Activated naive CD4-positive, alpha-beta T cell treated with anti-CD3 and anti-CD28 coated beads, Interleukin-2, amount 50 U/mL, for 72 hours (primary cell): Measurements from ENCODE around the gene PITX3. TPM values are rescaled to one million over a fixed set of nuclear protein-coding genes. Genes with fewer than 3 reads are reported as not detected.

Source experiments
- ATAC-seq, 2 donors: fragments of 150-1000 bp; cut with Tn5 transposase; 2 replicates each; pipeline ENCODE4 v1.10.0; 2021; ENCODE audit warnings: mild to moderate bottlenecking in 2 of 2, moderate library complexity in 2 of 2
- DNase-seq, 2 donors: peaks; one replicate each; pipeline ENCODE4 v3.0.0; 2021 to 2022; ENCODE audit warnings: low spot score in 2 of 2
- H3K27ac Mint-ChIP-seq, 2 donors: one replicate each; pipeline ENCODE4 v1.8.0; 2022; ENCODE audit warnings: mild to moderate bottlenecking in 2 of 2, mixed read lengths in 2 of 2
- H3K36me3 Mint-ChIP-seq, 2 donors: one replicate each; pipeline ENCODE4 v1.8.0; 2022; ENCODE audit warnings: mixed read lengths in 2 of 2
- H3K9me3 Mint-ChIP-seq, 2 donors: one replicate each; pipeline ENCODE4 v1.8.0; 2022; ENCODE audit warnings: mixed read lengths in 2 of 2
- total RNA-seq, 2 donors: library from RNA; stranded (reverse); gene quantifications; one replicate each; pipeline ENCODE4 v1.2.3, GENCODE V29; 2022

The PITX3 gene
- total RNA-seq, result not detected

DNA sequence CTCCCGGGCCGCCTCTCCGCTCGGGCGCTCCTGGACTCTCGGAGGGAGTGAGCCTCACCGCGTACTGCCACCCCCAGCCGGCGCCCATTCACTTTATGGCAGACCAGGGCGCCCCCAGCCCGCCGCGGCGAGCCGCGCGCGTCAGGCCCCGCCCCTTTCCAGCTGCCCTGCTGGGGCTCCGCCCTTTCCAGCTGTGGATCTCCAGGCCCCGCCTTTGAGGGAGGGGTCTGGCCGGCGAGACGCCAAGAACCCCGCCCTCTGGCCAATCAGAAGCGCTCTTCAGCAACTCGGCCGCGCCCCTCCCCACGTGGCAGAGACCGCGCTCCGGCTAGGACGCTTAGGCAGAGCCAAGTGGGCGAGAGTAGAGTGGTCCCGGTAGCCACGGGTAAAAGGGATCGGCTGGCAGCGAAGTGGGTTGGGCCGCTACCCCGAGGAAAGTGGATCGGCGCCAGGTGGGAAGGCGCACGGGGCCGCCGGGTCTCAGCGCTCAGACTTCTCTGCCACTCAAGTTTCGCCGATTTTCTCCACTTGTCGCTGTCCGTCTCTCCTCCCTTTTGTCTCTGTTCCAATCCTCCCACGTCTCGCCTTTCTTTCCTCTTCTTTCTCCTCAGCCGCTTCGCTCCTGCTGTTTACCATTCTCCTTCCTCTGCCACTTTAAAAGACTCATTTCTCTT lies at the start of gene PITX3:
Gene PITX3 (minus strand): TSS at position 69 of the 674 bp plus-strand sequence. CDS start 9,432 bp downstream, outside the sequence.
- ATAC-seq (peak; percentile 26 to 73), DNase-seq (peak; percentile 84 to 97)
- Mint-ChIP-seq H3K9me3 (no peaks in the 10 kb centered on the region), H3K36me3 (peaks cover 6 to 20% of the 10 kb centered on the region in 2 donors), H3K27ac (peak within 1 kb of the TSS in 1 of 2 donors; percentile 5)

DNA sequence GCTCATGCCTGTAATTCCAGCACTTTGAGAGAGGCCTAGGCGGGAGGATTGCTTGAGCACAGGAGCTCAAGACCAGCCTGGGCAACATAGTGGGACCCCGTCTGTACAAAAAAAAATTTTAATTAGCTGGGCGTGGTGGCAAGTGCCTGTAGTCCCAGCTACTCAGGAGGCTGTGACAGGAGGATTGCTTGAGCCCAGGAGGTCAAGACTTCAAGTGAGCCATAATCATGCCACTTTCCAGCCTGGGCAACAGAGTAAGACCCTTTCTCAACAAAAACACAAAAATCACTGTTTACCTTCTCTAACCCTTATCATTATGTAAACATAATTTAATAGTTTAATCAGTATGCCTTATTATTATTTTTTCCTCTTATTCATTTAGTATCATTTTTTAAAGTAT lies 48.5 kb upstream of the PITX3 start:
- no peak for DNase-seq
- no peak for ATAC-seq
- H3K9me3 Mint-ChIP-seq, result no peaks in the 10 kb centered on the region
- H3K27ac Mint-ChIP-seq, result no peak overlapping the region
- H3K36me3 Mint-ChIP-seq, result peaks cover 0 to 7% of the 10 kb centered on the region in 2 donors

DNA sequence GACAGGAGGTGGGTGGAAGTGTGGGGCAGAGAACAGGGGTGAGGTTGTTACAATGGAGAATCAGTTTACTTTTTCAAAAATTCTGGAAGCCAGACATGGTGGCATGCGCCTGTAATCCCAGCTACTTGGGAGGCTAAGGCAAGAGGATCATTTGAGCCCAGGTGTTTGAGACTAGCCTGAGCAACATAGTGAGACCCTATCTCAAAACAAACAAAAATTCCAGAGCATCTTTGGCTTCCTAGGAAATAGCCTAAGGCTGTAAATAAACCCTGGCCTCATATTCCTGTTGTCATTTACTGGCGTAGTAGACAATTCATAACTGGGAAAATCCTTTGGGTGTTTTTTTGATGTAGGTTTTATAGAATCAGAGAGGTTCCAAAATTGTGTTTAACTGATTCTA lies 48.0 kb upstream of the PITX3 start:
- Mint-ChIP-seq H3K9me3 (no peaks in the 10 kb centered on the region), H3K36me3 (peaks cover 0 to 7% of the 10 kb centered on the region in 2 donors), H3K27ac (no peak overlapping the region)
- no peak for DNase-seq
- no peak for ATAC-seq

DNA sequence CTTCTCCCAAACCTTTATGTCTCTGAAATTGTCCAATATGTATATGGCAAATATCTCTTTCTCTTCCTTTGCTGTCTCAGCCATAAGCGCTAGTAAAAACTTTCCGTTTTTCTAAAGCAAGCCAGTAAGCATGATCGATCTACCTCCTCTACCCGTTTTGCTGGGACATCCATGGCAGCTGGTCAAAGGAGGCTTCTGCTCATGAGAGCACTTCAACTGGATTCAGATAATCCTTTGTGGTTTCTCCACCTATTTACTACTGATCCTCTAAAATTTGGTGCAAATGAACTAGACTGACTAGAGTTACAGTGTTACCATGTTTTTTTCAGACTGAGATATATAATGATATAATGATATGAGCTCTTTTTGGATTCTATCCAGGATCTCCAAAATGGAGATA lies 46.7 kb upstream of the PITX3 start:
- no peak for DNase-seq
- H3K36me3 Mint-ChIP-seq, result peaks cover 0 to 7% of the 10 kb centered on the region in 2 donors
- no peak for ATAC-seq
- H3K9me3 Mint-ChIP-seq, result no peaks in the 10 kb centered on the region
- peak overlapping the region in 1 of 2 donors; percentile 66 for H3K27ac Mint-ChIP-seq

DNA sequence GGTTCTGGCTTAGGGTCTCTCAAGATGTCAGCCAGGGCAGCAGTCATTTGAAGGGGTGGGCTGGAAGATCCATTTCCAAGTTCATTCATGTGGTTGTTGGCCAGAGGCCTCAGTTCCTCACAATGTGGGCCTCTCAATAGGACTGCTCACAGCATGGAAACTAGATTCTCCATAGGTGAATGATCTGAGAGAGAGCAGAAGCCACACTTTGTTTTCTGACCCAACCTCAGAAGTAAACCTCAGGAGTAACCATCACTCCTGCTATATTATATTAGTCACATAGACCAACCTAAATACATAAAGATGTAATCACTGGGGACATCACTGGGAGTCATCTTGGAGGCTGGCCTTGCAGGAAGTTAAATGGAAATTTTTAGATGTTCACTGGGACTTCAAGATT lies 46.2 kb upstream of the PITX3 start:
- Mint-ChIP-seq H3K9me3 (no peaks in the 10 kb centered on the region), H3K36me3 (peaks cover 0 to 7% of the 10 kb centered on the region in 2 donors), H3K27ac (peak overlapping the region; percentile 51 to 66)
- ATAC-seq (peak; percentile 74 to 78), DNase-seq (no peak)

DNA sequence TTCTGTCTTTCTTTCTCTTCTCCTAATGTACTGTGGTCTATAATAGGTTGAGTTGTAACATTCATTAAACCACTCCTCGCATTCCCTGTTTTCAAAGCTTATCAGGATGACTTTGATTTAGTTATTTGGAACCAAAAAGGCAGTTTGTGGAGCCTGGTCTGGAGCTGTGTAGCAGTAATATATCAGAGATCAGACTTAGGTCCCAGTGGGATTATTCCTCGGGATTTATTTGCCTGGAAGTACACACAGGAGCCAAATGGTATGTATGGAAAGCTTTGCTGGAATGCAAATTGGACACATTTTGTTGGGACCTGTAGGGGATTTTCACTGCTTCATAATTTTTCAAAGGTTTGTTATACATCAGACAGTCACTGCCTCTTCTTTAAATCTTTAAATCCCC lies 44.9 kb upstream of the PITX3 start:
- Mint-ChIP-seq H3K9me3 (no peaks in the 10 kb centered on the region), H3K27ac (peak overlapping the region in 1 of 2 donors; percentile 79), H3K36me3 (peaks cover 0 to 7% of the 10 kb centered on the region in 2 donors)
- no peak for ATAC-seq
- no peak for DNase-seq

DNA sequence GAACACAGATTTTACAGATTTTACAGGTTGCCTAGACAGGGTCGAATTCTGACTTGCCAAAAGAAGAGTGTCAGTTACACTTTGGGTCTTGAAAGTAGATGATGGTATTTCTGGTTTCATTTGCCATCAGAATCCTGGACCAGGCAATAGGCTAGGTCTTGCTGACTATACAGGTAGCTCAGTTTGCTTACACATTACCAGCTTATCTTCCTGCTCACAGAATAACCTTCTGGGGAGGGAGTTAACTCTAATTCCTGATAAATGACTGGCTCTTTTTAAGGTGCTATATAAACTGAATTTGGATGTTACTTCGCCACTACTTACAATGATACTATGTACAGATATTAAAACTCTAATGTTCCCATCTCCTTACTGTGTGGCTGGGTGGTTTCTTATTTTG lies 43.8 kb upstream of the PITX3 start:
- peak; percentile 51 to 52 for ATAC-seq
- DNase-seq, result no peak
- Mint-ChIP-seq H3K36me3 (peaks cover 7 to 8% of the 10 kb centered on the region in 2 donors), H3K9me3 (no peaks in the 10 kb centered on the region), H3K27ac (peak overlapping the region in 1 of 2 donors; percentile 79)

DNA sequence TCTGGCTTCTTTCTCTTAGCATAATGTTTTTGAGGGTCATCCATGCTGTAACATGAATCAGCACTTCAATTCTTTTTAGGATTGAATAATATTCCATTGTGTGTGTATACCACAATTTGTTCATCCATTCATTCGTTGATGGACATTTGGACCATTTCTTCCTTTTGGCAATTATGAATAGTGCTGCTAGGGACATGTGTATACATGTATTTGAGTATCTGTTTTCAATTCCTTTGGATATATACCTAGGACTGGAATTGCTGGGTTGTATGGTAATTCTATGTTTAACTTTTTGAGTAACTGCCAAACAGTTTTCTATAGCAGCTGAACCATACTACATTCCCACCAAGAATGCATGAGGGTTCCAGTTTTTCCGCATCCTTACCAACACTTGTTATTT lies 43.2 kb upstream of the PITX3 start:
- ATAC-seq (no peak), DNase-seq (no peak)
- peak overlapping the region in 1 of 2 donors; percentile 79 for H3K27ac Mint-ChIP-seq
- peaks cover 7 to 8% of the 10 kb centered on the region in 2 donors for H3K36me3 Mint-ChIP-seq
- H3K9me3 Mint-ChIP-seq, result no peaks in the 10 kb centered on the region

DNA sequence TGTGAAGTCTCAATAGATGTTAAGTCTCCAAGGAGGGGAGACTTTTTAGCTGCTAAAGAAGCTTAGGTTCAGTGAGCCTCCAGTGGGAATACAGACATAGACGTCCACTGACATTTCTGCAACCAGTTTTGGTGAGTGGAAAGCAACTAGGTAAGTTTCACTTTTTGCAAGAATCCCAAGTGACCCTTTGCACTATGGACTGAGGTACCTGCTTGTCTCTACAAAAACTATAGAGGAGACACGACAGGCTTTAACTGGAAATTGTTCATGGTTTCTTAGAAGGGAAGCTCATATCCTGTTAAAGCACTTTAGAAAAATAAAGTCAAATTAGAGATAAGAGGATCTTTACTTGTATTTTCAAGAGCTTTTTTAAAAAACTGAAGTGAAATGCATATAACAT lies 42.6 kb upstream of the PITX3 start:
- Mint-ChIP-seq H3K36me3 (peaks cover 7 to 8% of the 10 kb centered on the region in 2 donors), H3K27ac (peak overlapping the region; percentile 57 to 79), H3K9me3 (no peaks in the 10 kb centered on the region)
- DNase-seq (no peak), ATAC-seq (peak in 1 of 2 donors; percentile 1)

DNA sequence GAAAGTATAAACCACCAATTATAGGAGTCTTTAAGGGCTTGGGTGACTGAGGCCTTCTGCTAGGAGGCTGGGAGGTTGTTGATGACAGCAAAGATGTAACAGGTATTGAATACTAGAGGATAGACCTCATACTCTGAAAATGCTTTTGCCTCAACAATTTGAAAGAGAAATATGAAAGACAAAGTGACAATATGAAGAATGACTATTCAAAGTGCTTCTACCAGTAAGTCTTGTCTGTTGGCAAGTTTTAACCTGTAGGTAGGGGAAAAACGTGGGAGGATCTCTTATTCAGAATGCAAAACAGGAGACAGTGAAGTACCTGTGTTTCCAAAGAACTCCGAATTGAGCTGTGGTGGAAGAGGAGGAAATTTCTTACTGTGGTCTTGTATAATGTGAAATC lies 42.2 kb upstream of the PITX3 start:
- H3K27ac Mint-ChIP-seq, result peak overlapping the region; percentile 57 to 79
- ATAC-seq, result peak; percentile 55 to 73
- DNase-seq, result no peak
- H3K36me3 Mint-ChIP-seq, result peaks cover 7 to 8% of the 10 kb centered on the region in 2 donors
- H3K9me3 Mint-ChIP-seq, result no peaks in the 10 kb centered on the region

DNA sequence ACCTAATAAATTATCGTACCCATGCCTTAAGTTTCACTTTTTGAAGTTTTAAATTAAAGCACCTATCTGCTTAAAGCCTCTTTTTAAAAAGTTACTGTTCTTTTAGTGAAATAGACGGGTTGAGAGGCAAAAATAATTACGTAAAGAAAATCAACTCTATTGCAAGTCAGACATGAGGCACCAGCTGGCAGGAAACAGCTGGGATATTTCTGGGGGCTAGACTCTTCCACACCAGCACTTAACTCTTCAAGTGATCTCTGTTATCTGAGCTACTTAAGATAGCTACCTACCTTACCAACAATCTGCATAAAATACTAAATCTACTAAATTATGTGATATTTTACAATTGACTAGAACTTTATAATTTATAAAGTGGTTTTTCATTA lies 39.8 kb upstream of the PITX3 start:
- Mint-ChIP-seq H3K36me3 (peaks cover 3 to 8% of the 10 kb centered on the region in 2 donors), H3K9me3 (no peaks in the 10 kb centered on the region), H3K27ac (peak overlapping the region; percentile 9 to 78)
- DNase-seq, result no peak
- ATAC-seq, result no peak

DNA sequence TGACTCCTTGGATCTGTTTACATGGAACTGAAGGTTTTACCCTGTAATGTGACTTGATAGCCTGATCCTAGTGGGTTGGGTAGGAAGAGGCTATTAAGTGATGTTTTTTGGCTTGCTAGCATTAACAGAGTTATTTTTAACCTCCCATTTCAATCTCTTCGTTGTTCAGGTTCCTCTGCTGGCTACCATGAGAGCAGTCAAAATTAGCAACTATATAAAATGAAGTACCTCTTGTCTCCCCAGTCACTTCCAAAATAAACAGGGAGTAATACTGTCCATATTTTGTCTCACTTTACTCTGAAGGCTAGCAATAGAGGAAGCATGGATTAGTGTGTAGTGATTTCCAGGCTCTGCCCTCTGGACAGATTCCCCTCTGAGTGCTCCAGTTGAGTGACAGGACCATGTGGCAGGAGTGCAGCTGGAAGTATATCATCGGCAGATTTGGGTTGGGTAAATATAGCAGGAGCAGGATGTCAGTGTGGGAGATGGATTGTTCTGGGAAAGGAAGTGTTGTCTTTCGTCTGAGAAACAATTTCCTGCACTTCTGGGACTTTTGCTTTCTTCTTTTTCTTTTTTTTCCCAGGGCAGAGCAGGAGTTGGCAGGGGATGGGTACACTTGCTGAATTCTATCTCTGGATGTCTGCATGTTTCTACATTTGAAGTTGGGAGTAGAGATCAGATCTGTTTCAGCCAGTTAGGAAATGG lies 39.2 kb upstream of the PITX3 start:
- H3K9me3 Mint-ChIP-seq, result no peaks in the 10 kb centered on the region
- peak overlapping the region; percentile 75 to 78 for H3K27ac Mint-ChIP-seq
- DNase-seq (no peak), ATAC-seq (no peak)
- peaks cover 0 to 8% of the 10 kb centered on the region in 2 donors for H3K36me3 Mint-ChIP-seq

DNA sequence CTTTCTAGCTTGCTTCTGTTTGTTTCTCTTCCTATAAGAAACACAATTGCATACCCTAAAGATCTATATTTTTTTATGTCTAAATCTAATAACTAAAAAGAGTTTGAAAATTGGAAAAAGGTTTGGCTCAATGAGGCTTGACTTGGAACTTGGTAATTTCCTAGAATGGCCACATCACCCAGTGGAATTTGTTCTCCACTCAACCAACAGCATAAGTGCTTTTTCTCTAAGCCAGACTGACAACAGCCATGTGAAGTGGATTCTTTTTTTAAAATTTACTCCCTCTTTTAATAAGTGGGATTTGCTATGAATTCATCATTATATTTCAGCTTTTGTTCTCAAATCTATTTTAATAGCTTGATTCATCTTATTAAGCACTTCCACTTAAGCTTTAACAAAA lies 37.8 kb upstream of the PITX3 start:
- DNase-seq, result no peak
- Mint-ChIP-seq H3K36me3 (peaks cover 0 to 8% of the 10 kb centered on the region in 2 donors), H3K9me3 (no peaks in the 10 kb centered on the region), H3K27ac (no peak overlapping the region)
- no peak for ATAC-seq

DNA sequence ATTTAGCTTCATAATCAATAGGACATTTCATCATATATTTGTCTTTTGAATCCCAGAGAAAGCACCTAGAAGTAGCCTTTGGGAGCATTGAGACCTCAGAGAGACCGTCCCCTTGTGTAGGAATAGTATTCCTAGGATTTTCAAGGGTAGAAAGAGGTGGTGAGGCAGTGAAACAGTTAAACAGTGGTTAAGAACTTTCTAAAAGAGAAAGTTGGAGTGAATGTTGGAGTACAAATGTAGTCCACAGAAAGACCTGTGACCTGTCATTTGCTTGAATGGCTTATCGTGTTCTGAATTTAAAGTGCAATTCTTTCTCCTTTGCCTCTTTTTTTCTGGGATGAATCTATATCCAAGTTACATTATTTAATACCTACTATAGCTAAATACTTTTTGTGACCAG lies 34.0 kb upstream of the PITX3 start:
- DNase-seq, result no peak

DNA sequence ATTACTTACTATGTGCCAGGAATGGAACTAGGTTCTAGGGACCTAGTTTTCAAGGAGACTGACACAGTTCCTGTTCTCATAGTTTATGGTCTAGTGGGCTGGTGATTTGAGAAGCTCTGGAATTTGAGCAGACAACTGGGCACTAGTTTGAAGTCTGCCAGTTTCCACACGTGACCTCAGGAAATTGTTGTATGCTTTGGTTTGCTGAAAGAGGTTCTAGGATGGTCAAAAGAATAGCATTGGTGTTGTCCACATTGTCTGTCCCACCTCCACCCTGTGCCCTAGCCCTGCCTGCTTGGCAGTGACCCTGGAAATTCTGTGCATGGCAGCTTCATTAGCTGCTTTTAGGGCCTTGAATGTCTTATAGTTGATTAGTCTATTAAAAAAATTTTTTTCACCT lies 32.8 kb upstream of the PITX3 start:
- ATAC-seq, result no peak
- Mint-ChIP-seq H3K36me3 (peaks cover 2 to 4% of the 10 kb centered on the region in 2 donors), H3K9me3 (no peaks in the 10 kb centered on the region), H3K27ac (no peak overlapping the region)
- no peak for DNase-seq

More for the DNA sequence above, 34.0 kb upstream of the PITX3 start:
- peaks cover 0 to under 1% of the 10 kb centered on the region in 2 donors for H3K36me3 Mint-ChIP-seq
- no peak overlapping the region for H3K27ac Mint-ChIP-seq
- H3K9me3 Mint-ChIP-seq, result no peaks in the 10 kb centered on the region
- ATAC-seq, result no peak

DNA sequence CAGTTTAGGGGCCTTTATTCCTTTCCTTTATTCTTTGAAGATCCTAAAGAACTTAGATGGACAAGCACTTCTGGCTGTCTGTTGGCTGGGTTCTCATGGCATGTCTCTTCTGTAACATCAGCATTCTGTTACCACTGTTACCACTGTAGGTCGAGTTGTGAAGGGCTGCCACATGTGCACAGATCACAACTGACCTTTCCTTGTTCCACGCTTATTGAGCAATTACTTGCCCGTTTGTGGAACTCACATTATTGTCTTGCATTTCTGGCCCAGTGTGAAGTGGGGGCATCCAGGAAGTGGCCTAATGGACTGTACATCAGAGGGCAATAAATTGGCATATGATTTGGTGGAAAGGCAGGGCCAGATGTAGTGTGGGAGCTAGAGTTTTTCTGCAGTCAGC lies 27.7 kb upstream of the PITX3 start:
- Mint-ChIP-seq H3K36me3 (peaks cover 5 to 6% of the 10 kb centered on the region in 2 donors), H3K9me3 (no peaks in the 10 kb centered on the region), H3K27ac (peak overlapping the region in 1 of 2 donors; percentile 95)
- ATAC-seq, result no peak
- no peak for DNase-seq

DNA sequence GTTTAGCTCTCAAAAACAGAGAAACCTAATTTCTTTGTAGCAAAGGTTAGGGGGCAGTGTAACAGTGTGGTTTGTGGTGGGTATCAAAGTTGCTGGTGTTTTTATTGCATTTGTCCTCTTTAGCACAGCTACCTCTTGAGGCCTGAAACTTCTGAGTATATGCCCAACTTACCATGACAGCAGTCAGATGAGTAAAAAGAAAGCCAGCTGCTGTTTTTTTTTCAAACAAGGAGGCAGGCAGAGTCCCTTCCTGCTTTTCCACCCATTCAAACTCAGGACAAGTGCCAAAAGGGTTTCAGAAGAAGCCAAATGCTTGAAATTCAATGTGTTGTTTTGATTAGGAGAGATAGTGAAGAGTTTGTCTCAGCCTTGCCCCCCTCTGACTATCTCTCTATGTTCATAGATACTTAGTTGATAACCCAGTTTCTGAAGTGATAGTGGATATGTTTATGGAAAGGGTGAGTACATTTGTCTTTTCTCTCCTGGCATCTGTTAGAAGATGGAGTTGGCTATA lies 27.1 kb upstream of the PITX3 start:
- peak; percentile 61 to 65 for ATAC-seq
- H3K27ac Mint-ChIP-seq, result peak overlapping the region; percentile 94 to 95
- DNase-seq, result no peak
- peaks cover 5 to 6% of the 10 kb centered on the region in 2 donors for H3K36me3 Mint-ChIP-seq
- H3K9me3 Mint-ChIP-seq, result no peaks in the 10 kb centered on the region
